Spleen (tissue), 11 donors: ENCODE data around the gene ZNF524. TPM values are rescaled to one million over a fixed set of nuclear protein-coding genes. Genes with fewer than 3 reads are reported as not detected.
A peak's percentile ranks its signal among the peaks of the same experiment; 100 is the strongest.

Source experiments
- DNase-seq: peaks from one replicate; pipeline ENCODE4 v3.0.0-alpha.2; 2020
- H3K27ac ChIP-seq, 8 donors: fragments of 200-600 bp; sonication (generic) in 7 of 8; 1 replicate in 4 of 8; 2 replicates in 4 of 8; pipeline versions ENCODE4 v1.5.0 to v1.8.0; 2016 to 2021; ENCODE audit warnings: inconsistent platforms in 4 of 8, mild to moderate bottlenecking in 4 of 8, moderate library complexity in 1 of 8
- H3K27me3 ChIP-seq, 7 donors: fragments of 200-600 bp; sonication (generic) in 6 of 7; replicated peaks in 1 of 7; 1 replicate in 4 of 7; 2 replicates in 3 of 7; pipeline versions ENCODE4 v1.5.0 to v1.8.0; 2016 to 2021; ENCODE audit warnings: inconsistent platforms in 3 of 7, mild to moderate bottlenecking in 1 of 7
- H3K36me3 ChIP-seq, 6 donors: fragments of 200-600 bp; sonication (generic) in 5 of 6; 1 replicate in 4 of 6; 2 replicates in 2 of 6; pipeline versions ENCODE4 v1.5.0 to v1.8.0; 2016 to 2021; ENCODE audit warnings: inconsistent platforms in 2 of 6
- H3K4me1 ChIP-seq, 6 donors: fragments of 200-600 bp; sonication (generic) in 5 of 6; 1 replicate in 3 of 6; 2 replicates in 3 of 6; pipeline versions ENCODE4 v1.5.0 to v1.8.0; 2016 to 2021; ENCODE audit warnings: inconsistent platforms in 3 of 6
- H3K4me3 ChIP-seq, 8 donors: fragments of 200-600 bp; sonication (generic) in 7 of 8; 1 replicate in 4 of 8; 2 replicates in 4 of 8; pipeline versions ENCODE4 v1.5.0 to v1.8.0; 2016 to 2021; ENCODE audit warnings: inconsistent platforms in 4 of 8, mild to moderate bottlenecking in 4 of 8, moderate library complexity in 2 of 8
- H3K9me3 ChIP-seq, 8 donors: fragments of 200-600 bp; sonication (generic) in 7 of 8; 1 replicate in 4 of 8; 2 replicates in 4 of 8; pipeline versions ENCODE4 v1.5.0 to v1.8.0; 2016 to 2021; ENCODE audit warnings: inconsistent platforms in 4 of 8
- CTCF ChIP-seq, 11 experiments: fragments of 200-600 bp in 7 of 11; fragments of 450-650 bp in 4 of 11; sonication (generic) in 4 of 11; IDR thresholded peaks in 8 of 11; conservative IDR thresholded peaks in 3 of 11; 1 replicate in 7 of 11; 2 replicates in 4 of 11; pipeline versions ENCODE4 v1.4.0 to v1.8.0; 2016 to 2021; ENCODE audit warnings: antibody characterized with exemption in 11 of 11, inconsistent platforms in 4 of 11, mild to moderate bottlenecking in 1 of 11
- POLR2A ChIP-seq, 3 donors: fragments of 450-650 bp; IDR thresholded peaks; one replicate each; pipeline ENCODE4 v1.5.1; 2017; ENCODE audit warnings: antibody characterized with exemption in 3 of 3, mild to moderate bottlenecking in 1 of 3
- POLR2AphosphoS5 ChIP-seq, 3 donors: sonication (generic); formaldehyde crosslinking; IDR thresholded peaks; one replicate each; pipeline ENCODE4 v1.5.1; 2017; ENCODE audit warnings: antibody characterized with exemption in 3 of 3
- WGBS, 5 donors: extraction: QIAGEN DNeasy Blood & Tissue Kit in 3 of 5; methylation state at CpG; one replicate each; pipeline versions ENCODE4 v1.1.5 to v1.1.7; 2013 to 2018; 5-methylcytosine and 5-hydroxymethylcytosine counted together
- intact Hi-C: fragments of 100-400 bp; cut with DNase I; formaldehyde crosslinking; loops from one replicate; pipeline ENCODE4 v1.15.0; 2023; ENCODE audit warnings: low total_unique reads
- polyA plus RNA-seq, 3 donors: library from polyadenylated mRNA; stranded (reverse); fragments of 200-250 nt; gene quantifications; one replicate each; pipeline ENCODE4 v1.2.1, GENCODE V29; 2013
- total RNA-seq, 7 donors: library from RNA; depleted of rRNA in 3 of 7; stranded (reverse); fragments of >200 nt in 3 of 7; fragmentation: NEBNext Ultra II Directional in 4 of 7; extraction: Animal tissue kit (Norgen Biotek cat#: 25700) in 4 of 7; gene quantifications; one replicate each; pipeline versions ENCODE4 v1.1.0 to v1.2.1, GENCODE V29; 2016 to 2021
- donor health status: healthy with polysubstance abuse.
- donor health status: DM: no; HTN: no; CAD: no; lungs with moderate emphysema.
- donor health status: DM: no; HTN: no; CAD: no.
- donor health status: Bipolar disorder and iron deficiency.
- donor health status: healthy.
- donor health status: DM: no; HTN: no; CAD: no.
- donor health status: DM: yes; HTN: yes; CAD: no.

Gene ZNF524
- total and polyA plus RNA-seq, 10 donors: 19.7 to 57.8 (median 30.2) TPM

- TF ChIP-seq CTCF (IDR thresholded peaks at IDR 0.05 in 8 of 11, conservative IDR thresholded peaks at IDR 0.05 in 3 of 11) (no peak), POLR2AphosphoS5 (IDR thresholded peaks at IDR 0.05) (no peak), POLR2A (IDR thresholded peaks at IDR 0.05) (no peak)
- intact Hi-C loops: no loop called here
- Histone ChIP-seq H3K27me3 (peaks cover 0 to 26% (median 0%) of the 10 kb centered on the region in 7 donors), H3K9me3 (no peaks in the 10 kb centered on the region), H3K27ac (no peak overlapping the region), H3K4me1 (peaks cover 23 to 30% (median 29%) of the 10 kb centered on the region in 6 donors), H3K4me3 (no peak overlapping the region), H3K36me3 (peaks cover 0 to 34% (median 23%) of the 10 kb centered on the region in 6 donors)
- no peak for DNase-seq
- WGBS, 5 donors: 63 to 78% (median 74%) methylated on average over 7 of the region's 7 CpGs
These were observed 10.0 kb upstream of the ZNF524 start for GRCh38 chr19:55590109-55590508.

GRCh38 chr19:55590617-55591016, 9.5 kb upstream of the ZNF524 start:
- no peak overlapping the region for H3K4me3 ChIP-seq
- intact Hi-C loops: no loop called here
- no peak for DNase-seq
- H3K27me3 ChIP-seq: peaks cover 0 to 22% (median 0%) of the 10 kb centered on the region in 7 donors
- TF ChIP-seq CTCF (IDR thresholded peaks at IDR 0.05 in 8 of 11, conservative IDR thresholded peaks at IDR 0.05 in 3 of 11): no peak
- TF ChIP-seq POLR2A (IDR thresholded peaks at IDR 0.05): no peak
- no peak for TF ChIP-seq POLR2AphosphoS5 (IDR thresholded peaks at IDR 0.05)
- H3K4me1 ChIP-seq: peaks cover 20 to 27% (median 25%) of the 10 kb centered on the region in 6 donors
- H3K36me3 ChIP-seq: peaks cover 0 to 39% (median 28%) of the 10 kb centered on the region in 6 donors
- 80 to 94% (median 89%) methylated on average over 10 of the region's 10 CpGs for WGBS, 5 donors
- H3K9me3 ChIP-seq: peaks cover 0 to 3% (median 0%) of the 10 kb centered on the region in 8 donors
- no peak overlapping the region for H3K27ac ChIP-seq

GRCh38 chr19:55591555-55591954, 8.5 kb upstream of the ZNF524 start:
- Histone ChIP-seq H3K4me1 (peaks cover 11 to 18% (median 16%) of the 10 kb centered on the region in 6 donors), H3K4me3 (no peak overlapping the region), H3K27me3 (peaks cover 0 to 13% (median 0%) of the 10 kb centered on the region in 7 donors), H3K9me3 (peaks cover 0 to 4% (median 0%) of the 10 kb centered on the region in 8 donors), H3K36me3 (peaks cover 0 to 49% (median 38%) of the 10 kb centered on the region in 6 donors), H3K27ac (no peak overlapping the region)
- DNase-seq: no peak
- no peak for TF ChIP-seq CTCF (IDR thresholded peaks at IDR 0.05 in 8 of 11, conservative IDR thresholded peaks at IDR 0.05 in 3 of 11)
- TF ChIP-seq POLR2AphosphoS5 (IDR thresholded peaks at IDR 0.05): no peak
- no peak for TF ChIP-seq POLR2A (IDR thresholded peaks at IDR 0.05)
- intact Hi-C loops: no loop called here
- 81 to 95% (median 88%) methylated on average over 10 of the region's 10 CpGs for WGBS, 5 donors

GRCh38 chr19:55592391-55593090, 7.5 kb upstream of the ZNF524 start:
- Histone ChIP-seq H3K4me1 (peaks cover 4 to 8% (median 6%) of the 10 kb centered on the region in 6 donors), H3K27me3 (peaks cover 0 to 3% (median 0%) of the 10 kb centered on the region in 7 donors), H3K27ac (no peak overlapping the region), H3K4me3 (no peak overlapping the region), H3K9me3 (peaks cover 0 to 4% (median 0%) of the 10 kb centered on the region in 8 donors), H3K36me3 (peaks cover 0 to 59% (median 41%) of the 10 kb centered on the region in 6 donors)
- no peak for DNase-seq
- intact Hi-C loops: no loop called here
- TF ChIP-seq POLR2A (IDR thresholded peaks at IDR 0.05): no peak
- TF ChIP-seq POLR2AphosphoS5 (IDR thresholded peaks at IDR 0.05): peak in 1 of 3 donors; percentile 31
- TF ChIP-seq CTCF (IDR thresholded peaks at IDR 0.05 in 8 of 11, conservative IDR thresholded peaks at IDR 0.05 in 3 of 11): no peak
- WGBS, 5 donors: 94 to 98% (median 95%) methylated on average over 20 to 73 of the region's 73 CpGs
